HuH-7 (cell line): Measurements from ENCODE around the gene BORCS5.
"Not testable (repeated sequence)": the region's sequence is repeated elsewhere in the genome, so short reads cannot be mapped to it uniquely, and the experiment has no call there.

ENCODE experiments used
- DNase-seq: peaks from one replicate; pipeline ENCODE4 v3.0.0; 2011; ENCODE audit warnings: low spot score

BORCS5 gene

DNA sequence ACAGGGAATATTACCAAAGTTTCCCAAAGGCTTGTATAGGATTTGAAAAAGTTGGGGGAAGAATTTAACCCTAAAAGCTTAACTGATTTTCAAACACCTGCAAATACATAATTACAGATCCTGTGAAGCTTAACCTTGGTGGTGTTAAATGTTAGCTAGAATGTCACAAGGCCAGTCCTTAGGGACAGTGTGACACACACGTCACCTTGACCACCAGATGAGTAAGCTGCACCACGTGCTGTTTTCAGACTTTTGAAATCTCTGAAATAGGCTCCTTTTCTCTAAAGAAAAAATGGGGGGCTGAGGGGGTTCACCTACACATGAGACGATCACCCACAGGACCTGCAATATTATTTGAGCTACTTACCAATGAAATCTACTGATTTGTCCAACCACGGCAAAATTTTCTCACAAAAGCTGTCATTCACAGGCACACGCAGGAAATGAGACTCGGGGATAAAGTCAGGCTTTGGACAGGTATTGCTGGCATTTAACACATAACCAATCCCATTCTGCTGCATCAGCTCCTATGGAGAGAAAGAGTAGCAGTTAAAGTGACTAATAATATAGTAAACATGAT is 129.9 kb downstream of the BORCS5 start:
- no peak for DNase-seq

DNA sequence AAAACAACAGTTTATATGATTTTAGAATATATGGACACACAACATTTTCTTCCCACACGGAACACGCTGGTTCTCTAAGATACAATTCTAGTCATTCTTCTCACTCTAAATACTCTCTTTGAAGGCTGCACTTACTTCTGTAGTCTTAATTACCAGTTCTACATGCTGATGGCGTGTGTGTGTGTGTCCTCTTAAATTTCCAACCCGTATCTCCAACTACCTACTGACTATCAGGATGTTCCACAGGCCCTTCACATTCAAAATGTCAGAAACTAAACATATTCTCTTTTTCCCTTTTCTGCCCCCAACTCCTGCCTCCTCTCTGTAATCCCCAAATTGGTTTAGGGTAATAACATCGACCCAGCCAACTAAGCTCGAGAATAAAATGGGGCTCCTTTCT is 130.6 kb downstream of the BORCS5 start:
- DNase-seq: no peak

GRCh38 chr12:12488296-12488695 is 131.4 kb downstream of the BORCS5 start:
- no peak for DNase-seq

DNA sequence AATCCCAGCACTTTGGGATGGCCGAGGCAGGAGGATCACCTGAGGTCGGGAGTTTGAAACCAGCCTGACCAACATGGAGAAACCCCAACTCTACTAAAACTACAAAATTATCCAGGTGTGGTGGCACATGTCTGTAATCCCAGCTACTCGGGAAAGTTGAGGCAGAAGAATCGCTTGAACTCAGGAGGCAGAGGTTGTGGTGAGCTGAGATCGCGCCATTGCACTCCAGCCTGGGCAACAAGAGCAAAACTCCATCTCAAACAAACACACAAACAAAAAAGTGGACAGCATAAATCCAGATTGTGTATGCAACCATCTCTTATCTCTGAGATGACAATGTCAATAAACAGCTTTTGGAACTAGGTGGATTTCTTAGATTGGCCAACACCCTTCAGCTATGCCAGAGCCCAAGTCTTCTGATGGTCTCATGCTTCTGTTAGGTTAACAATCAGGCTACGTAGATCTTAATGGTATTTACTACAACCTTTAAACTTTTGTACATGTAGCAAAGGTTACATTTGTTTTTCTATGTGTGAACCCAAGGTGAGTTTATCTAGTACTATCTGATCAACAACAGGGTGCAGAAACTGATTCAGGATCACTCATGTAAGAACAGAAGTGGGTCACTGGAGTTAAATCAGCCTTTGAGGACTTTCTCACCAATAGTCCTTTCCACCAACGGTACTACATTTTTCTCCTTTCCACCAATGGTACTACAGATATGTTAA is 132.1 kb downstream of the BORCS5 start:
- peak; percentile 34 for DNase-seq

DNA sequence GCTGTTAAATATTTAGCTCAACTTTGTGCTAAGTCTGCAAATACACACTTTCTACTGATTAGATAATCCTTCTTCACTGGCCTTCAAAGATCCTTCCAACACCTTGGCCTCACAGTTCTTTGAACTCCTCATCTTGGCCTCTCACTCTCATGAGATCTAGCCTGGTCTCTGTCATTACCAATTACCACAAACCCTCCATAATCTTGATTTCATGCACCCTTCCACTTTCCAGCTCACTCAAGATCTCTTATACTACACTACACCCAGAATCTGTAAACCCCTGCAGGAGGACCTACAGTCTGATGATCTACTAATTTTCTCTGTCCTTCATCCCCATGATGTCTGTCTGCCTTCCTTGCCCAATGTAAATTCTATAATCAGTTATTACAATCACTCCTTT is 134.7 kb downstream of the BORCS5 start:
- no peak for DNase-seq

DNA sequence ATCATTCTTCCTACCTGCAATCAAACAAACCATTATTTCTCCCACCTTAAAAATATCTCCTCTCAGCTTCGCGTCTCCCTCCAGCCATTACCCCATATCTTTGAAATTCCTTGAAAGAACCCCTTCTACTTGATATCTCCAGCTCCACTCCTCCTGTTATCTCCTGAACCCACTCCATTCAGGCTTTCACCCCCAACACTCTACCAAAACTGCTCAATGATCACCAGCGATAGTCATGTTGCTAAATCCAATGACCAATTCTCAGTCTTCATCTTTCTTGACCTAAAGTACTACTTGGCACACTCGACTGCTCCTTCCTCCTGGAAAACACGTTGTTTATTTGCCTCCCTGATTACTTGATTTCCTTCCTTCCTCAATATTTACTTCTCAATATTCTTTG is 135.7 kb downstream of the BORCS5 start:
- no peak for DNase-seq

DNA sequence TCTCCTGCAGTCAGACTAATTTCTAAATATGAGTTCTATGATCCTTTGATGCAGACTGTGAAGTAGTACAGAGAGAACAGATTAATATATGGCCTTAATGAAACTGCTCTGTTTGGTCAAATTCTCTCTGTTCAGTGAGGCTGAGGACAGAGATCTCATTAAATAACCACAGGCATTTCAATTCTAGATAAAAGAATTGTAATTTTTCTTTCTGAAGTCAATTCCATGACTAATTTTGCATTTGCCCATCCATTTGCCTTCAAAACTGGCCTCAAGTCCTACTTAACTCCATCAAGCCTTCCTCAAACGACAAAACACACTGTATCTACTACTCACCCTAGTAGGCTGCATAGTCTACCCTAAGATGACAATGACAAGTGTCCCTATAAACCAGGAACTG is 138.7 kb downstream of the BORCS5 start:
- no peak for DNase-seq

GRCh38 chr12:12498210-12498609 is 141.3 kb downstream of the BORCS5 start:
- DNase-seq: no peak

- no peak for DNase-seq
Observed at GRCh38 chr12:12499909-12500604, 143.2 kb downstream of the BORCS5 start.

GRCh38 chr12:12501121-12501520 is 144.2 kb downstream of the BORCS5 start:
- no peak for DNase-seq

DNA sequence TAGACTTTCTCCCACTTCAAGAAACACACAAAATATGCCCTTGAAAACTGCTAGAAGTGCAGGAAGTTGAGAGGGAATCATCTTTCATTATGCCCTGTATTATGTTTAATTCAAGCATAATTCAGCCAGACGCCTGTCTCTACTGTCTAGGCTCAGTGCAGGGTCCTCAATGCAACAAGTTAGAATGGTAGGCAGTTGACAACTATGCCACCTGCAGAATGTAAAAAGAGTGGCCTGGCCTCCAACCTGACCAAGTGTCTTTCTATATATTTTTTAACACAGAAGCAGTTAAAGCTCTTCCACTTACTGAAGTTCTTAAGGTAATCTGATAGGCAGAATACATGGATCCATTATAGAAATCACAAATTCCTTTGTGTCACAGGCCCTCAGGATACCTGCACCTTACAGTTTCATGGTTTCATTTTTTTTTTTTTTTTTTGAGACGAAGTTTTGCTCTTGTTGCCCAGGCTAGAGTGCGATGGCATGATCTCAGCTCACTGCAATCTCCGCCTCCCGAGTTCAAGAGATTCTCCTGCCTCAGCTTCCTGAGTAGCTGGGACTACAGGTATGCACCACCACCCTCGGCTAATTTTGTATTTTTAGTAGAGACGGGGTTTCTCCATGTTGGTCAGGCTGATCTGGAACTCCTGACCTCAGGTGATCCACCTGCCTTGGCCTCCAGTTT is 145.4 kb downstream of the BORCS5 start:
- not testable (repeated sequence) for DNase-seq

DNA sequence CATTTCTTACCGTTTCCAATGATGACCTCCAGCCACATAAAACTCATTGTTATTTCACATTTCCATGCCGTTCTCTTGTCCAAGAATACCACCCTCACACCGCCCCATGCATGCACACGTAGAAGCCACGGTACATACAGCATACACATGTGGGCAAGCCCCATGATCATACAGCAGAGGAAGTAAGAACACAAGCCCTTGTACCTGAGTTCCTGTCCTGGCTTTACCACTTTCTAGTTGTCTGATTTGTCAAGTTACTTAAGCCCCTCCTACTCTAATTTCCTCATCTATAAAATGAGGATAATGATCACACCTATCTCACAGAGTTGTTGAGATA is 145.9 kb downstream of the BORCS5 start:
- DNase-seq: no peak

DNA sequence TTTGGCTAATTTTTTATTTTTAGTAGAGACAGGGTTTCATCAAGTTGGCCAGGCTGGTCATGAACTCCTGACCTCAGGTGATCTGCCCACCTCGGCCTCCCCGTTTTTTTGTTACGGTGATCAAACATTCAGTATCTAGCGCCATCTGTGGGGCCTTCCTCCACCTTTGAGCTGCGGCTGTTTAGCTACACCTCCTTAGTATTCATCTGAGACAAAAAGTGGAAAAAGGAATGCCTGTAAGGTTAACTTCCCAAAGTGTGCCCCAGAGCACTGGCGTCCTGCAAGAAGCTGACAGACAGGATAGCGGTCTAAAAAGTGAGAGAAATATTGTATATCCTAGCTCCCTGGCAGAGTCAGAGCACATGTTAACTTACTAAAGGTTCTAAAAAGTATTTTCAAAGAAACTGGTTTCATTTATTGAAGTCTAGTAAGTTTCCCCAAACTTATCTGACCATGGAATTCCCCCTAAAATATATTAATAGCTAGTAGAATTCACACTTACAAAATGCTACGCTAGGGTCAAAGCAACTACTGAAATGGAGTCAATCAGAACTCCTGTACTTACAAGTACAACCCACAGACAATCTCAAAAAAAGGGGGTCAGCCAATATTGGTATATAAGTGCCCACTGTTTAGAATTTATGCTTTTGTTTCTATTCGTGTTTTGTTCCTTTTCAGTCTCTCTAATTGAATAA is 146.7 kb downstream of the BORCS5 start:
- DNase-seq: no peak

DNA sequence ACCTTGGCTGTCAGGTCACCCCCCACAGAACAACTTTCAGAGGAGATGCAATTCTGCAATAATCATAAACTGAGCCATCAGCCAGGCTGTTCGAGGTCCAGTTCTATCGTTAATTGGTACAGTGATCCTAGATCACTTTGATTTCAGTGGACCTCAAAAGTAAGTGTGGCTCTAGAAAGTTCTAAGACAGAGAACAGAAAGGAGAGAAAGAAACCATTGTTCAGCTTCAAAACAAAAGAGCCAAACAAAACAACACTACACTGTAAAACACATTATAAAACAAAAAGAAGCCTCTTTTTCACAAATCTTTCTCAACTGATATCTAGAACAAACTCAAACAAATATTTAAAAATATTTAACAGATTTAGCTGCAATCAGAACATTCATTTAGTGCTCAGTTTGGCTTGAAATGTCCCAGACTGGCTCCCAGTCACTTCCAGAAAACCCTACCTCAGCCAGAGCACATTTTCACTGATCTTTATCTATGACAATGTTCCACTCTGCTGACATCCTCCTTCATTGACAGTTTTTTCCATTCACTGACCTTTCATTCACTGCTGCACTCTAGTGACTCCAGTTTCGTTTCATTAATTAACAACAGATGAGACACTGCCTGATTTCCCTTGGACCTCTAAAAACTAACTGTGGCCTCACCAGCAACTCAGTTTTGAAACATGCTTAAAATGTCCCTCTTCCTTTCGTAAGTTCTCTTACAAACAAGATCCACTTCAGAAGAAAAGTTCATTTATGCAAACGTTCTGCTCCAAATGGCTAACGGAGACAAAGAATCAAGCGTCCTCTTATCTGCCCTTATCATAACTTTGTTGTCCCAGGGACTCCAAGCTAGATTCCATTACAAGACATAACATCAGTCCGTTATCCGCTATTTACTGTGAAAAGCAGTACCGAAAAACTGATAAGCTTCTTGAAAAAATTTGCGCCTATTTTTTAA is 148.9 kb downstream of the BORCS5 start:
- no peak for DNase-seq

DNA sequence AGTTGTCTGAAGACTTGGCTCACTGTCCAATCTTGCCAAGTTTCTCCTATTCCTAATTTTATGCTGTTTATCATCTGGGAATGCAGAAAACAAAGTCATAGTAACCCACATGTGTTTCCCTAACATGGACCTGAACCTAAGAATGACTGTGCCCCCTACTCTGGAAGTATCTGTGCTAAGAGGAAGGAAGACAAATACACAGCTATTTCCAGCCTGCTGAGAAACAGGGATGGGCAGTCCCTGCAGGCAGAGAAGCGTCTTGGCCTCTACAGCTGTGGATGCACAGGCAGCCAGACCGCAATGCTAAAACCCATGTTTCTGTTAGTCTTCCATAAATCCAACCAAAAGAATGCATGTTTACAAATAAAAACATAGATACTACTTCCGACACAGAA is 149.6 kb downstream of the BORCS5 start:
- no peak for DNase-seq

DNA sequence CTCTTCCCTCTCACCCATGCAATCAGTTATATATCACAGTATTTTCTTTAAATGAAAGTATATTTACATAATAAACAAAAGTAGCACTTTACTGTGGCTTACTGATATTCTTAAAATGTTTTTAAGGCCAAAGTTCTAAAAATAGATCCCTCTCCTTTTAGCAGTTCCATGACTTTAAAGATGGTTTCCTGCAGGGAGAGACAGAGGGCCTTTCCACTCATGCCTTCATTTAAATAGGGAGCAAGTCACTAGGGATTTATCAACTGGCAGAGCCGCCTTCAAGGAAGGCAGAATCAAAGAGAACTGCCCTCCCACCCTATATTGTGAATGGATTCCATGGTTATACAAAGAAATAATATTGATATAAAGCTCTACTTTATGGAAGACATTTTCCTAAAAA is 150.2 kb downstream of the BORCS5 start:
- DNase-seq: no peak

DNA sequence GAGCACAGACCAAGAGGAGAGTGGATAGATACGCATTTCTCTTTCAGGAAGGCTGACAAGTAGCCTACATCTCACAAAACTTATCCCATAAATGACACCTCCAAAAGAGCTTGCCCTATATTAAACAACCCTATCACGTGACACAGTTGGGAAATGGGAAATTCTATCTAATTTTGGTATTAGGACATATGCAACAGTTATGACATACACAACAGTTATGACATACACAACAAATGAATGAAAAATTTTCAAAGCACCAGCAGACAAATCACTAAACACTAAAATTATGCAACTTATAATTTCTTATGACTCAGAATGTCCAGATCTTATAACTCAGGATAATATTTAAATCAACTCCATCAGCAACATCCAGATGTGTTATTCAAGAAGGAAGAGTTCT is 151.7 kb downstream of the BORCS5 start:
- no peak for DNase-seq

DNA sequence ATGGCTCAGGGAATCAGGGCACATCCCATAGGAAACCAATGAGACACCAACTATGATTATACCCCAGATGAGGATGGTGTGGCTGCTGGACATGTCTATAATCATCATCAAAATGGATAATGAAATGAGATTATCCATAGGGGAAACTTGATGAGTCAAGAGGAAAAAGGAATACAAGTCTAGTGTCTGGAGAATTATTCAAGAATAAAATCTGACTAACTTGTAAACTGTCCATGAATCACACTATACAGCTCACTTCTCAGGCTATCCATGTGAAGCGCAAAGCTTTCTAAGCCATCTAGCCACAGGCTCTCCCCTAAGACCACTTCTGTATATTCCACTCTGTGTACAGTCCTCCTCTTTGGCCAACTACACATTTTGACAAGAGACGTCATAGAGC is 153.3 kb downstream of the BORCS5 start:
- DNase-seq: no peak

DNA sequence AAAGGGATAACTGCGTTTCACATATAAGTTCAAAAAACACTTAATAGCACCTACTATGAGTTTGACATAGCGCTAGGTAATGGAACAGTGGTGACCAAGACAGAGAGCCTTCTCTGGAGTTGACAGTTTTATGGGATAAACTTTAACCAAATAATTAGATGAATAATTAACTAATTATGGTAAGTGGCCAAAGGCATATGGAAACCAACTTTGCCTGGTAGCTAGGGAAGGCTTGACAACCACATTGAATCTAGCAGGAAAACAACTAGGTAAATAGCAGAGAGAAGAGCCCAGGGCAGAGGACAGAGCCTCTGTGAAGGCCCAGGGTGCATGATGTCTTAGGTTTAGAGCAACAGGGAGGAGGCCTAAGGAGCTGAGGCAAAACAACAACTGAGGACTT is 153.7 kb downstream of the BORCS5 start:
- DNase-seq: no peak

DNA sequence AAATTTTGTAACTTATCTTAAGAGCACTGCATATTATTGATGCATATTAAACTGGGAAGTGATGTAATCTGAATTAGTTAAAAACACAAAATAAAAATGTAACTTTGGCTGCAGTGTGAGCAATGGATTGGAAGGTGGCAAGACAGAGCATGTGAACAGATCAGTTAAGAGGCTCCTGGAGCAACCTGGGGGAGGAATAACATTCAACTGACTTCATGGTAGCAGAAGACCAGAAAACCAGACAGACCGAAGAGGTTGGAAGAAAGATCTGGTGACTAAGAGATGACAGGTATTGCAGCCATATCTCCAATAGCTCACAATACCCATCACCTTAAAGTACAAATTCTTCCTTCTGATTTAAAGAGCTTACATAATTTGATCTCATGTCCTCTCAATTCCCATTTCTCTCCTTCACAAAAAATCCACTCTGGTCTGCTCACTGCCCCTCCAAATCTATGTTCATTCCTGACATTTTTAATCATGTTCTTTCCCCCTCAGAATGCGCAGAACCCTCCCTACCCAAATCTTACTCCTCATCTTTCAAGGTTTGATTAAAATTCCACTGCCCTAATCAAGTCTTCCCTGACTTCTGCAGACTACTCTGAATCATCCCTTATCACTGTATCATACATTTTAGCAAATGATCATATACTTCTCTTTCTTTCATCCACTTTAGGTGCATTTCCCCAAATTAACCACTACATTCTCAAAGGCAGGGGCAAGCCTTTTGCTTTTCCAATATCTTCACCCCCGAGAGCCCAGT is 154.3 kb downstream of the BORCS5 start:
- no peak for DNase-seq
